NCI-H460 (cell line): ENCODE results near the gene ST8SIA2. TPM values are rescaled to one million over a fixed set of nuclear protein-coding genes. Genes with fewer than 3 reads are reported as not detected.

Experiments used
- DNase-seq: peaks from one replicate; pipeline ENCODE4 v3.0.0-alpha.2; 2016; ENCODE audit warnings: low read depth; ENCODE audit errors: extremely low read depth
- total RNA-seq: library from RNA; depleted of rRNA; stranded (reverse); fragments of >200 nt; shearing (Covaris generic); gene quantifications from 2 replicates; pipeline ENCODE4 v1.2.3, GENCODE V29; 2014

ST8SIA2 gene
- total RNA-seq, 1 experiment from 2014 or later: 2.6 TPM

DNA sequence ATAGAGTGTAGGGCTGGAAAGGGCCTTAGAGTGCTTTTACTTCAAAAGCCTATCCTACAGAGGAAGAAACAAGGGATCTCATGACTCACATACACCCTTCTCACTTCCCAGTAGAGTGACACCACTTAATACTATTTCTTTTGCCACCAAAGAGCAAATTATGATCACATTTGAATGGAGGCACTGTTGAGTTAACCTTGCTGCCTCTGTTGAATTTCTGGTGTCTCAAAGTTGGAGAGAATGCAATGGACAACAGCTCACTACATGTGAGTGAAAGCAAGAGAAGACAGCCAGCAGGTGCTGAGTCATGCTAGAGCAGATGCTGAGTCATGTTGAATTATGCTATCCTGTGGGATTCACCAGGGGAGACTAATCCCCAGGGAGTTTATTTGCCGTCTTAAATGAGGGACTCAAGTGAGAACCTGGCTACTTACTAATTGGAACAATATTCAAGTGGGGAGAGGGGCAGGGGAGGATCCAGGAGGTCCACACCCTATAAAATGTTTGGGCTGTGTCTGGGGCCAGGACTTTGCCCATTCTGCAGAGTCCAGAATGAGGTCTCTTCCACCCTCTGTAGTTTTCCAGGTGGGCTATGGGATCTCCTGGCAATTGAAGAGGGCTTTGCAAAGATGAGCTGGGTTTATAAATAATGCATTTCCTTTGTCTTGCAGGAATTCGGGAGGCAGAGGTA, 35.8 kb downstream of the ST8SIA2 start:
- DNase-seq: peak; percentile 71

DNA sequence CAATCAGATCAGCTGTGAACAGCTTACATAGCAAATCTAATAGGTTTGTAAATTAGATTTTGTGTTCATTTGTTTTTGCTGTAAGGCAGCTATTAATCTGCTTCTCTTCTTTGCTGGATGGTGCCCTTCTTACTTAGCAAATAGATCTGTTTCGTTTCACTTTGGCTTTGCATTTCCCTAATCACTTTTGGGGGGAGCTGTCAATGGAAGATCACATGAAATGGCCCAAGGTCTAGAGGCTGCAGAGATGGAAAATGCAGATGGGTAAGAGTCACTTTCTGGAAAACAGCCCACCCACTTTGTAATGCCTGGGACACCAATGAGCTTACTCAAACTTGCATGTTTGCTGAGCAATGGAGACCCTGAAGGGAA, 36.4 kb downstream of the ST8SIA2 start:
- DNase-seq: no peak

DNA sequence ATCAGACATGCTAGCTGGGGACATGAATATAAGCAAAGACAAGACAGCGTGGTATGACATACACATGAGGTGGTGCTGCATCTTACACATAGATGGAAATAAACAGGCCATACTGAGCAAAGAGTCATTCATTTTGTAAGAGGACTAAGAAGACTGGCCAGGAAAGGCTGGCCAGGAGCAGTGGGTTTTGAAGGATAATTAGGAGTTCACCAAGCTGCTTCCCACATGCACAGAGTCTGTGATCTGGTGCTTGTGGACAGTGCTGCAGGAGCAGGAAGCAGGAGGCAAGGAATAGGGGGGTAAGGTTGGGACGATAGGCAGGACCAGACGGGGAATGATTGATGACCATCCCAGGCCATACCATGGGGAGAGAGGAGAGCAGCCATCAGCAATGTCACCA, 41.5 kb downstream of the ST8SIA2 start:
- no peak for DNase-seq

DNA sequence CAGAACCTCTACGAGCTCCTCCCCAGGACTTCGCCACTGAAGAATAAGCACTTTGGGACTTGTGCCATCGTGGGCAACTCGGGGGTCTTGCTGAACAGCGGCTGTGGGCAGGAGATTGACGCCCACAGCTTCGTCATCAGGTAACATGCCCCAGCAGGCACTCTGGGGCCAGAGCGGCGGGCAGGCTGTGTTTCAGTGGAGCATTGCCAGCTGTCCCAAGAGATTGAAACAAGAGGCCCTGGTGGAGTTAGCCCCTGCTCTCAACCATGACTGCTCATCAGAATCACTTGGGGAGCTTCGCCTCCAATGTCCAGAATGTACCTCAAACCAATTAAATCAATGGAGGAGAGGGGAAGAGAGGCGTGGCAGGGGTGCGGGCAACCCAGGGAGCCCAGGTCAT, 44.8 kb downstream of the ST8SIA2 start:
- DNase-seq: no peak

DNA sequence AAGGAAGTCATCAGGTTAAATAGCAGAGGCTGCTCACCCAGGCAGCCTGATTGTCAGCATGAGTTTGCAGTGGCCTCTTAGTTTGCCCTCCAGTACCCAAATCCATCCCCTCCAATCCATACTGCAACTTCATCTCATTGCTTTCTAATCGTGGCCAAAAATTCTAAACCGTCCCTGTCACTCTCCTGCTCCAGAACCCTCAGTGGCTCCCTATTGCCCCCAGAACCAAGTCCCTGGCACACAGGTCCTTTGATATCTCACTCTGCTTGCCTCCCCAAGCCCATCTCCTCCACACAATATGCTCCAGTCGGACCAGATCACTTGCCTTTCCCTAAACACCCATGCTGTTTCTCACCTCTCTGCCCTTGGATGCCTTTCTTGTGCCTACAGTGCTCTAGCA, 49.7 kb downstream of the ST8SIA2 start:
- no peak for DNase-seq

DNA sequence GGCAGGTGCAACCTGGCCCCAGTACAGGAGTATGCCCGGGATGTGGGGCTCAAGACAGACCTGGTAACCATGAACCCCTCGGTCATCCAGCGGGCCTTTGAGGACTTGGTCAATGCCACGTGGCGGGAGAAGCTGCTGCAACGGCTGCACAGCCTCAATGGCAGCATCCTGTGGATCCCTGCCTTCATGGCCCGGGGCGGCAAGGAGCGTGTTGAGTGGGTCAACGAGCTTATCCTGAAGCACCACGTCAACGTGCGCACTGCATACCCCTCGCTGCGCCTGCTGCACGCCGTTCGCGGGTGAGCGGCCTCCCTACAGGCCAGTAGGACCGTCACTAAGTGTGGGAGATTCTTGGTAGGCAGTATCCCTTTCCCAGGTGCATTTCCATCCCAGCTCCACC, 51.0 kb downstream of the ST8SIA2 start:
- DNase-seq: no peak

DNA sequence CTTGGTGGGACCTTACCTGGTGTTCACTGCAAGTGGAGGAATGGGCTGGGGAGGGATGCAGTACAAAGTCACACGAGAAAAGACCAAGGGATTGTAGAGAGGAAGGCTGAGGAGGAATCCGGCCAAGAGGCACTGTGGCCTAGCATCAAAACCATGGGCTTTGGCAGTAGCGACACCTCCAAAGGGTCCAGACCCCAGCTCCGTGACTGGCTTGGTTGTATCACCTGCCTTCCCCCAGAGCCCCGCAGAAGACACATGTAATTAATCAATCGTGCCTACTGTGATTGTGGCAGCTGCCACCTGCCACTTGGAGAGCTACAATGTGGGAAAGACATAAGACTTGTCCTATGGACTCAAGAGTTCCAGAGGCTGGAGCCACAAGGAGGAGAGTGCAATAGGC, 54.7 kb downstream of the ST8SIA2 start:
- DNase-seq: no peak

DNA sequence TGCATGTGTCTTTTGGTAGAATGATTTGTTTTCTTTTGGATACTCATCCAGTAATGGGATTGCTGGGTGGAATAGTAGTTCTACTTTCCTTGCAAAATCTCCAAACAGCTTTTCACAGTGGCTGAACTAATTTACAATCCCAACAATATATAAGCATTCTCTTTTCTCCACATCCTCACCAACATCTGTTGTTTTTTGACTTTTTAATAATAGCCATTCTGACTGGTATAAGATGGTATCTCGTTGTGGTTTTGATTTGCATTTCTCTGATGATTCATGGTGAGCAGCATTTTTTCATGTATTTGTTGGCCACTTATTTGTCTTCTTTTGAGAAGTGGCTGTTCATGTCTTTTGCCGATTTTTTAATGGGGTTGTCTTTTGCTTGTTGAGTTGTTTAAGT, 55.8 kb downstream of the ST8SIA2 start:
- DNase-seq: no peak

DNA sequence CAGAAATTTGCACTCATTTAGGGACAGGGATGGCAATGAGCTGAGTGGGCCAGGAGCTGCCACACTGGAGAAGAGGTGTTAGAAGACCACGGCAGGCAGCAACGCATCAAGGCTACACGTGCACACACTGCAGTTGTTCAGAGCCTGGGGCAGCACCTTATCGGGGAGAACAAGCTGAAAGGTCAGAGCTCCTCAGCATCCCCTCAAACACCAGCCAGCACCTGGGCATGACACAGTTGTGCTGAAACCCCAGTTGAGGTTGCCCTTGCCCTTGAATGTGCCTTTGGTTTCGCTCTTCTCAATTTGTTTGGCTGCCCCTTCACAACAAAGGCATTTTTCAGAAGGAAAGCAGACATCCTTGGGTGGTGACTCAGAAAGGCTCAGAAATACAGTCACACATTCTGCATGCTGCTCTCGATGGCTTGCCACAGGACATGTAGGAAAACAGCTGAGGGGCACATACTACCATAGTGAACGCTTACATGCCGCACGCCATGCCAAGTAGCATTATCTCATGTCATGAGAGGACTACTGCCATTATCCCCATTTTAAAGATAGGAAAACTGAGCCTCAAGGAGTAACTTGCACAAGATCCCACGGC, 57.6 kb downstream of the ST8SIA2 start:
- no peak for DNase-seq

DNA sequence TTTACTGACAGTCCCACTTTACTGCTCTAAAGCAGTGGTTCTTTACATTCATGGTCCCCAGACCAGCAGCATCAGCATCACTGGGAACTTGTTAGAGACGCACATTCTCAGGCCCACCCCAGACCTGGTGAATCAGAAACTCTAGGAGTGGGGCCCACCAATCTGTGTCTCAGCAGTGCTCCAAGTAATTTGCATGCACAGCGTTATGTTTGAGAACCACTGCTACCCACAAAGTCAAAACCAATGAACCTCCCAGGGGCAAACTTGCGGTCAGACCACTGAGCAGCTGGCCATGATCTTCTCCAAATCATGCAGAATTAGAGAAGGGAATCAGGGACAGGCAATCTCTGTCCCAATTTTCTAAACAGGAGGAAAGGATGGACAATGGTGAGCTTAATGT, 58.5 kb downstream of the ST8SIA2 start:
- DNase-seq: no peak

DNA sequence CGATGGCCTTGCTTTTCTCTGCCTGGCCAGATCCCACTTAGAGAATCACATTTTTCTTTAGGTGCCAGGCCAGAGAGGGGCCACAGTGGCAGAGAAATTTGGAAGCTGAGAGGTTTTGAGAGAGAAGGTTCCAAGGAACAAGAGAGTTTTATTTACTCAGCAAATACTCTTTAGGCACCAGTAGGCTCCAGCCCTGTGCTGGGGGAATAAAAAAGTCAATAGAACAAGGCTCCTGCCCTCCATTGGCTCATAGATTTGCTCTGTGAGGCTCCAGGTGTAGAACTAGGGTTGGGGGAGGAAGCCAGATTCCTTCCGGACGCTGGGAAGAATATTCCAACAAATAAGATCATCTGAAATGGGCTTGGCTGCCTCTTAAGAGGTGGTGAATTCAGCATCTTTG, 59.9 kb downstream of the ST8SIA2 start:
- DNase-seq: no peak

DNA sequence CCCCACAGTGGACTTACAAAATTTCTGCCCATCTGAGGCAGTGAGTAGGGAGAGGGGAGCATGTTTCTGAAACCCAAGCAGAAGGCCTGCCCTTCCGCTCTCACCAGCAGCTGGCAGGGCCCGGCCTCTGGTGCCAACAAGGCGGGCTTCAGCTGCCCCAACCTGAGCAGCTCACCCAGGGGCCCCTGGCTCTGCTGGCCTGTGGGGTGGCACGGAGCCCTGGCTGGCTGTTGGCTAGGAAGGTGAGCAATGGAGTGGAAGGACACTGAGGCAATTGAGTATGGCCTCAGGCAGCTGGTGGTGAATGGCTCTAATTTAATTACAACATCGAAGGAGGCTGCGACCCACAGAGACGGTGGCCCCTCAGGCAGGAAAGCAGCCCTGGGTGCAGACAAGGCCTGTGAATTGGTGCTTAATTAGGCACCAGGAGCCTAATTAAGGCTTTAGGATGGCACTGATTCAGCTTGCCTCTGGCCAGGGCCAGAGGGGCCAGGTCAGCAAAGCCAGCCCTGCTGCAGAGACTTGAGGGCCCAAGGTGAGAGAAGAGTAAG, 60.9 kb downstream of the ST8SIA2 start:
- DNase-seq: no peak

DNA sequence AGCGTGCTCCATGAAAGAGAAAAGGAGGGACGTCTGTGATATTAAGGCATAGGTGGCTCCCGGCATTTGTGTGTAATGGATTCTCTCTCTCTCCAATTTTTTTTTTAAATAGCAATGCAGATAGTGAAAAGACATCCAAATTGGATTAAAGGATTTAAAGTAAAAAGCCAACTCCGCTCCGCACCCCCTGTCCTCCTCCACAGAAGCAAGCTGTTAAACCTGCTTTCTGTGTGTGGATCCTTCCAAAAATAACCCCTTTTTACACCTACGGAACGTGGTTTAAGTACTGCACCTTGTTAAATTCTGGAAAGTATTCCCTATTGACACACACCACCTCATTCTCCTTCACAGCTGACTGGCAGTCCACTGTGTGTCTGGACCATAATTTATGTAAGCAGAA, 61.6 kb downstream of the ST8SIA2 start:
- no peak for DNase-seq

DNA sequence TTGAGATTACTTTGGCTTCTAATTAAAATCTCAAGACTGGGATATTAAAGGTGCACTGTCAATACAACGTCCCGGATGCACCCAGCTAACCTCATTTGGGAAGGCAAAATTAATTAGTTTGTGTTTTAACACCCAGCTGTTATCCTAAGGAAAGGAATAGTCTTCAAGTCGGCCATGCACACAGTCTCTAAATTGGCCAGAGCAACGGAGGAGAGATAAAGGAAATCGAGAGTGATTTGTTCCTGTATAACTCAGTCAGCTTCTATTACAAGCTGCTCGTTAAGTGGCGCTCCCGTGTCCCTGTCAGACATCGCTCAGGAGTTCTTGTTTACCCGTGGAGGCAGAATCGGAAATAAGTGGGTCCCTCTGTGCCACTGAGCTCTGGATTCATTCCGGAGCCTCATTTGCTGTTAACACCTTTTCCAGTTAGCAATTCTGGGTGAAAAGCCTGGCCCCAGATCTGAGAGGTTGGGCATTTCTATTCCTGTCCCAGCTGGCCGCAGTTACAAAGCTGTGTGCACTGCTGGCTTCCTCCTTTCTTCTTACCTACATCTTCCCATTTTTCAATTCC, 63.9 kb downstream of the ST8SIA2 start:
- DNase-seq: no peak

DNA sequence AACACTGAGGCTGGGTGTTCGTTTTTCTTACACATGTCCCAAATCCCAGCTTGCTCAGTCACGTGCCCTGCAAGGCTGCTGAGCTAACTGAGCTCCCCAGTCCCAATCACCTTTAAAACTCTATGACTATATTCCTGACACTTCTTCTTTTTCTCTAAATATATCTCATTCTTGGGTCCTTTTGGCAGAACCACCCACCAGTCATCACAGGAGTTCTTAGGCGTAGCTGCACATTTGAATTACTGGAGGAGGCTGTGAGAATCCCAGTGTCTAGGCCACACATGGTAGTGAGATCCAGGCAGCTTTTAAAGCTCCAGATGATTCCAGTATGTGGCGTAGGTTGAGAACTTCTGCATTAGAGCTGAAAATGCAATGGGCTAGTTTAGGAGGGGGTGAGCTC, 66.3 kb downstream of the ST8SIA2 start:
- DNase-seq: no peak

DNA sequence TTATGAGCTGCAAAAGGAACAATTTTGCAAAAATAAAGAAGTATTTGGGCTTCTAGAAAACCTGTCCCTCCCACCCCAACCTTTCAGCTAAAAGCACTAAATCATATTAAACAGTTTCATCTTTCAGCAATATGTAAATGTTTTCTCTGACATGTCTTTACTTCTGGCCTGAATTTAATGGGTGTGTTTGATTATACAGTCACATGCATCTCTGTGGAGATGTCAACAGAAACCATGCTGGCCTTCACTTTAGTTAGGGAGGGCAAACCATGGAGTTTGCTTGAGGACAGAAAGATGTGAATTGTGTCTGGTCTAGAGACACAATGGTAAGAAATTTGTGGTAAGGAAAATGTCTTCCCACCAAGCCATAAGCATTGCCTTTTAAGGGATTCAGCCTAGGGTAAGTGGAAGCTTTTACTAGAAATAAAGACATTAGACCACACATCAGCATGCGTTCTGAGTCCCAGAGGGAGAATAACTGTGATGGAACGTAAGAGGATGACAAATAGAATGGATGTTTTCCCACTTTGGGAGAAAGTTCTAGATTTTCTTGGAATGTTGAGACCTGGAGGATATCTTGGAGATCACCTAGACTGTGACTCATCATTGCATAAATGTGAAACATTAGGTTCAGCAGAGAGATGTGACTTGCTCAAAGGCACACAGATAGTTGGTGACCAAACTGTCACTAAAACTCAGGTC, 68.9 kb downstream of the ST8SIA2 start:
- DNase-seq: no peak

DNA sequence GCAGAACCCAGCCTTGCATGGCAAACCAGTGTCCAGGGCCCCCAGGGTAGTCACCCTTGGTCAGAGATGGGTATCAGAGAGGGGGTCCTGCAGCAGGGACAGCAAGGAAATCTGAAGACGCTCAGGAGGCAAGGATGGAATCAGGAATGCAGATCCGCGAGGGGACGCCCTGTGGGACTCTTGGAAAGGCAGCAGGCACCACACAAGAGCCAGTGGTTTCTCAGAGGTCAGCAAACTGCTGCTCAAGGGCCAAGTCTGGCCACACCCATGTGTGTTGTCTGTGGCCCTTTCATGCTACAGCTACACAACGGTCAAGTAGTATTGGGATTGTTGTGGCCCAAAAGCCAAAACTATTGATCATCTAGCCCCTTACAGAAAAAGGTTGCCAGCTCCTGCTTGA, 69.7 kb downstream of the ST8SIA2 start:
- DNase-seq: no peak

DNA sequence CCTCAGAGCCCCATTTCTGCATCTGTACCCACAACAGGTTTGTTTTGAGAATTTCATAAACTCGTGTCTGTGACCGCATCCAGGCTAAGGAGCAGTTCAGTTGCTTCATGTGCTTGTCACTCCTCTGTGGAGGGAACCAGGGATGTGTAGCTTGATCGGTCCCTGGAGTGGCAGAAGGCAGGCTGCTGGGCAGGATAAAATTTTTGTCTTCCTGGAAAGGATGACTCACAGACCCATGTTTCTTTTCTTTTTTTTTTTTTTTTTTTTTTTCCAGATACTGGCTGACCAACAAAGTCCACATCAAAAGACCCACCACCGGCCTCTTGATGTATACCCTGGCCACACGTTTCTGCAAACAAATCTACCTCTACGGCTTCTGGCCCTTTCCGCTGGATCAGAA, 70.1 kb downstream of the ST8SIA2 start:
- no peak for DNase-seq

DNA sequence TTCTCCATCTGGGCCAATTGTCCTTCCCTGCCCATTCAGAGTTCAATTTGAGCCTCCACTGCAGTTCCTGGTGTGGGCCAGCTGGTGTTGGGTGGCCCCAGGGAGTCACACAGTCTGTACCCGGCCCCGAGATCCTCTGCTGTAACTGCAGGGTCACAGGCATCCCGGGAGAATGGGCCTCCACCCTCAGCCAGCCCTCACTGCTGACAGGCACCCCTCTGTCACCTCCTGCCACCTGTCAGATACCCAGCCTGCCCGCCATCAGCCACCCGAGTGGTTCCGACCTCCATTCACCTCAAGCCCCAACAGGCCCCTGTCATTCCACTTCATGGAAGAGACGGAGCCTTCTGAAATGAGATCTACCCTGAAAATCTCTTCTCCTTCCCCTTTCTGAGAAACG, 73.2 kb downstream of the ST8SIA2 start:
- DNase-seq: no peak

DNA sequence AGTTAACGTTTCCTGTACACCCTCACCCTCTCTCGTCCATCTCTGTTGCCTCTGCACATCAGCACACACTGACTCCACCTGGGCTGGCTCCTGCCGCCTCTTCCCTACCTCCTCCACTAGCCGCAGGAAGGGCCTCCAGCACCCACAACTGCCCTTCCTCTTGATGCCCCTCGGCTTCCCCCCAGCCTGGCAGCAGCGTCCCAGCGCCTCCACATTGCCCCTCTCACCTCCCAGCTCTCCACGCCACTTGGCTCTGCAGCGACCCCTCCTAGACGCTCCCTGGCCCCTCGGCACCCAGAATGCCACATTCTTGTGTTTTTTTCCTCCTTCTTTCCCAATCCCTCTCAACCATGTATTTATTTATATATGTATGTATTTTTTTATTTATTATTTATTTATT, 73.6 kb downstream of the ST8SIA2 start:
- DNase-seq: no peak

DNA sequence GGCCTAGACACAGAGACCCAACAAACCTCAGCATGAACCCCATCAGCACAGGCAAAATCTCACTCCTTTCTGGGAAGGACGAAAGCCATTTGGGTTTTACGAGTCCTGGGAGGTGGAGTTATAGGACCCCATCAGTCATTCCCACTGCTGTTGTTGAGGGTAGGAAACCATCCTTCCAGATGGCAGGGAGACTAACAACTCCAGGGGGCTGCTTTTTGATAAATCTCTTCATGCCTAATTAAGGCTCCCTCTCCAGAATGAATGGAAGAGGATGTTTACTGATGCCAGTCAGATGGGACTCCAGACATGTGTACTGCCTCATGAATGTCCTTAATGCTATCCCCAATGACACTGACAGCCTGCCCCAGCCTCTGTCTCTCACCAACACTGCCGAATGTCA, 75.3 kb downstream of the ST8SIA2 start:
- no peak for DNase-seq

DNA sequence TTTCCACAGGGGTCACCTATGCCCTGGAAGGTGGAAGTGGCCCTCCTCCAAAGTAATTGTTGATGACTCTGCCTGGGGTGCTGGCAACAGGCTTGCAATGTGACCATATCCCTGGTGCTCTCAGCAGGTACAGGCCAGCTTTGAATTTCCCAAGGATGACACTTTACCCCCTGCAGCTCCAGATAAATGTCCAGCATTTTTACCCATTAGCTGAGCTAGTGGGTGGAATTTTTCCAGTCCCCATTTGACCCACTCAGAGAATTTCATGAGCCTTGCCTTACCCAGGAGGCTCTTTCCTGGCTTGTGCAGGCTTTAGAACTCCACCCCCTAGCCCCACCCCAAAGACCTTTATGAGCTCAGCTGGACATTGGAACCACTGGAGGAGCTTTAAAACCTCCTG, 77.6 kb downstream of the ST8SIA2 start:
- no peak for DNase-seq
